ENCODE data around the gene SRSF7.

SRSF7 gene

GRCh38 chr2:38700113-38700785, 50.9 kb downstream of the SRSF7 start:
- DNase-seq: no peak

DNA sequence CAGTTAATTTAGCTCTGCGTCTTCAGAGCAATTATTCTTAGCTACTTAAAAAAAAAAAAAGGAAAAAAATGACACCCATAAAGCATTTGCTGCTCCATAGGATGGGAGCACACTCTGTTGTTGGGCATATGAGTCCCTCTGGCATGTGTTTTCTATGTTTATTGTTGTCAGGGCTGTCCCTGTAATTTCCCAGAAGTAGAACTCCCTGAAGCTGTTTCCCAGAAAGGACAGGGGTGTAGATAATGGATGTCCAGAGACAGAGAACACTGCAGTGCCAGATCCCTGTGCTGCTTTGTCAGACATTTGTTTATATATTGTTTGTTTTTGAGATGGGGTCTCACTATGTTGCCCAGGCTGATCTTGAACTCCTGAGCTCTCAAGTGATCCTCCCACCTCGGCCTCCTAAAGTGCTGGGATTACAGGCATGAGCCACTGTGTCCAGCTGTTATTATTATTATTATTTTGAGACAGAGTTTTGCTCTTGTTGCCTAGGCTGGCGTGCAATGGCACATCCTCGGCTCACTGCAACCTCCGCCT, 52.6 kb downstream of the SRSF7 start:
- no peak for DNase-seq

DNA sequence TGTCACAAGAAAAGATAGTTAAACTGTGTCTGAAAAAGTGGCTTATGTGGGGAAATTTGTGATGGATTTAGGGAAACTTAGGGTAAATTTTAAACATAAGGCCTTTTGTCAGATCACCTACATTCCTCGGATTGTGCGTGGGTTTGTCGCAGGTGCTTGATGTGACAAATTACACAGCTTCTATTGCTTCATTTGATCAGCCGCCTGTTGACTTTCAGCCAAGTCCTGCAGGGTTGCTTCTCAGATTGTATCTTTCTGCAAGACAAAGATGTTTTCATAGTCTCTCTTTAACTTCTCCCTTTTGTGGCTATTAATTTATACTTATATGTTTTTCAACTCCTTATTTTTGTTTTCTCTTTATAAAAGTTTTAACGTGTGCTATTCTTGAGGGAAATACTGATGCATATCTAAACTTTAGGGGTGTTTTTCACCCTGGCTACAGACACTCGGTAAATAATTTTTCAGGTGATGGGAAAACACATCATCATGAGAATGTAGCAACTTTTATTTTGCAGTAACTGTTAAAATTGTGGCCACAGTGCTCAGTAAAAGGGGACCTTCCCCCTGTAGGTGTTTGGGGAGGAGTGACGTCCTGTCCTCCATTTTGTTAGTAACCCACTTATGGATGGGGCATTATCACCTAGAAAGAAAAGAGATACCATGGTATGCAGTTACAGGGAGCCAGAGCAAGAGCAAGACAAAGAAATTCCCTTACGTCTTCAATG, 53.9 kb downstream of the SRSF7 start:
- no peak for DNase-seq

Measured in HCEC 1CT (cell line).